Islet of Langerhans (tissue), 1 donor: ENCODE data around the gene C3orf85.
A peak's percentile ranks its signal among the peaks of the same experiment; 100 is the strongest.

Source experiments
- FAIRE-seq: peaks from one replicate; lab custom pipeline; 2011; peaks lifted over from hg19 to GRCh38; lab: Jason Lieb, UNC

C3orf85 gene

GRCh38 chr3:109154979-109155378, 18.5 kb downstream of the C3orf85 start:
- FAIRE-seq: no peak

GRCh38 chr3:109155828-109156227, 19.3 kb downstream of the C3orf85 start:
- FAIRE-seq: no peak

- FAIRE-seq: no peak
Observed at GRCh38 chr3:109161487-109162123, 25.1 kb downstream of the C3orf85 start.

- FAIRE-seq: no peak
Observed at GRCh38 chr3:109165905-109166304, 29.4 kb downstream of the C3orf85 start.

GRCh38 chr3:109171479-109171878, 35.0 kb downstream of the C3orf85 start:
- FAIRE-seq: no peak

- no peak for FAIRE-seq
Observed at GRCh38 chr3:109175411-109175810, 38.9 kb downstream of the C3orf85 start.

GRCh38 chr3:109176726-109177125, 40.2 kb downstream of the C3orf85 start:
- no peak for FAIRE-seq

- FAIRE-seq: peak; percentile 71
Observed at GRCh38 chr3:109177908-109178307, 41.4 kb downstream of the C3orf85 start.

GRCh38 chr3:109178708-109179107, 42.2 kb downstream of the C3orf85 start:
- no peak for FAIRE-seq

GRCh38 chr3:109184726-109185125, 48.2 kb downstream of the C3orf85 start:
- no peak for FAIRE-seq

- no peak for FAIRE-seq
Observed at GRCh38 chr3:109187390-109187789, 50.9 kb downstream of the C3orf85 start.

GRCh38 chr3:109188741-109189140, 52.2 kb downstream of the C3orf85 start:
- no peak for FAIRE-seq

- no peak for FAIRE-seq
Observed at GRCh38 chr3:109191421-109191820, 54.9 kb downstream of the C3orf85 start.

GRCh38 chr3:109195815-109196214, 59.3 kb downstream of the C3orf85 start:
- no peak for FAIRE-seq
